Esophagus muscularis mucosa (tissue), 4 donors: ENCODE results near the gene CELF2. TPM values are rescaled to one million over a fixed set of nuclear protein-coding genes. Genes with fewer than 3 reads are reported as not detected.

Experiments used
- DNase-seq: peaks from one replicate; pipeline ENCODE4 v3.0.0-alpha.2; 2017; ENCODE audit errors: extremely low spot score
- H3K27ac ChIP-seq, 4 donors: fragments of 200-600 bp; sonication (generic); replicated peaks in 1 of 4; 1 replicate in 3 of 4; 2 replicates in 1 of 4; pipeline ENCODE4 v1.5.1; 2016 to 2019; ENCODE audit warnings: mild to moderate bottlenecking in 1 of 4
- H3K27me3 ChIP-seq, 4 donors: fragments of 200-600 bp; sonication (generic); one replicate each; pipeline versions ENCODE4 v1.5.1 to v1.6.0; 2016 to 2019
- H3K36me3 ChIP-seq, 4 donors: fragments of 200-600 bp; sonication (generic); one replicate each; pipeline ENCODE4 v1.5.1; 2016 to 2019
- H3K4me1 ChIP-seq, 4 donors: fragments of 200-600 bp; sonication (generic); one replicate each; pipeline ENCODE4 v1.5.1; 2016 to 2019
- H3K4me3 ChIP-seq, 4 donors: fragments of 200-600 bp; sonication (generic); 1 replicate in 2 of 4; 2 replicates in 2 of 4; pipeline ENCODE4 v1.5.1; 2016 to 2019; ENCODE audit warnings: mild to moderate bottlenecking in 4 of 4, moderate library complexity in 1 of 4
- H3K9me3 ChIP-seq, 4 donors: fragments of 200-600 bp; sonication (generic); 1 replicate in 3 of 4; 2 replicates in 1 of 4; pipeline ENCODE4 v1.5.1; 2016 to 2019
- EP300 ChIP-seq: sonication (generic); formaldehyde crosslinking; IDR thresholded peaks from one replicate; pipeline ENCODE4 v1.6.1; 2017; ENCODE audit warnings: antibody characterized with exemption
- POLR2A ChIP-seq: fragments of 450-650 bp; IDR thresholded peaks from one replicate; pipeline ENCODE4 v1.6.1; 2017; ENCODE audit warnings: antibody characterized with exemption, moderate library complexity, mild to moderate bottlenecking, low read depth
- POLR2AphosphoS5 ChIP-seq, 2 donors: sonication (generic); formaldehyde crosslinking; IDR thresholded peaks; one replicate each; pipeline ENCODE4 v1.6.1; 2017; ENCODE audit warnings: antibody characterized with exemption in 2 of 2
- WGBS: methylation state at CpG from one replicate; pipeline ENCODE4 v1.1.5; 2018; 5-methylcytosine and 5-hydroxymethylcytosine counted together
- intact Hi-C: fragments of 100-400 bp; cut with DNase I; formaldehyde crosslinking; loops from one replicate; pipeline ENCODE4 v1.15.1; 2023
- total RNA-seq, 4 donors: library from RNA; depleted of rRNA; stranded (reverse); fragments of >200 nt; gene quantifications; one replicate each; pipeline versions ENCODE4 v1.1.0 to v1.2.1, GENCODE V29; 2016
- TF ChIP-seq, protein P1 (sequence below), 3 experiments: fragments of 200-600 bp in 2 of 3; fragments of 450-650 bp in 1 of 3; sonication (generic) in 2 of 3; IDR thresholded peaks; one replicate each; pipeline ENCODE4 v1.5.1; 2017 to 2019; ENCODE audit warnings: antibody characterized with exemption in 3 of 3, mild to moderate bottlenecking in 2 of 3, moderate library complexity in 1 of 3

Gene CELF2
- total RNA-seq, 4 donors from 2014 or later: 81.8 to 128 (median 104) TPM

DNA sequence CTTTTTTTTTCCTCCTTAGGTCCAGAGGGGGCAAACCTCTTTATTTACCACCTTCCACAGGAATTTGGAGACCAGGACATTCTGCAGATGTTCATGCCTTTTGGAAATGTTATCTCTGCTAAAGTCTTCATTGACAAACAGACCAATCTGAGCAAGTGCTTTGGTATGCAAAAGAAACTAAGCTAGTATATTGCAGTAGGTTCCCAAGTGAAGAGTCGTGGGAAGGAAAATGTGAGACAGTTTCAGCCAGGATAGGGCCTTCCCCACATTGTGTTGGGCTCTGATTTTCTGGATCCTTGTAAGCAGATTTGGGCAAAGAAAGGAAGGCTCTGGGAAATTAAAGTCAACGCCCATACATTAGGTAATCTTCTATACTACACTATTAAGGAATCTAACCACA, 308.1 kb downstream of the CELF2 start:
- TF ChIP-seq POLR2AphosphoS5 (IDR thresholded peaks at IDR 0.05): no peak
- no peak for TF ChIP-seq POLR2A
- TF ChIP-seq EP300: no peak
- TF ChIP-seq, protein P1, sequence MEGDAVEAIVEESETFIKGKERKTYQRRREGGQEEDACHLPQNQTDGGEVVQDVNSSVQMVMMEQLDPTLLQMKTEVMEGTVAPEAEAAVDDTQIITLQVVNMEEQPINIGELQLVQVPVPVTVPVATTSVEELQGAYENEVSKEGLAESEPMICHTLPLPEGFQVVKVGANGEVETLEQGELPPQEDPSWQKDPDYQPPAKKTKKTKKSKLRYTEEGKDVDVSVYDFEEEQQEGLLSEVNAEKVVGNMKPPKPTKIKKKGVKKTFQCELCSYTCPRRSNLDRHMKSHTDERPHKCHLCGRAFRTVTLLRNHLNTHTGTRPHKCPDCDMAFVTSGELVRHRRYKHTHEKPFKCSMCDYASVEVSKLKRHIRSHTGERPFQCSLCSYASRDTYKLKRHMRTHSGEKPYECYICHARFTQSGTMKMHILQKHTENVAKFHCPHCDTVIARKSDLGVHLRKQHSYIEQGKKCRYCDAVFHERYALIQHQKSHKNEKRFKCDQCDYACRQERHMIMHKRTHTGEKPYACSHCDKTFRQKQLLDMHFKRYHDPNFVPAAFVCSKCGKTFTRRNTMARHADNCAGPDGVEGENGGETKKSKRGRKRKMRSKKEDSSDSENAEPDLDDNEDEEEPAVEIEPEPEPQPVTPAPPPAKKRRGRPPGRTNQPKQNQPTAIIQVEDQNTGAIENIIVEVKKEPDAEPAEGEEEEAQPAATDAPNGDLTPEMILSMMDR (IDR thresholded peaks at IDR 0.05): no peak
- no peak for DNase-seq
- Histone ChIP-seq H3K4me3 (no peak overlapping the region), H3K4me1 (peaks cover 26 to 39% (median 34%) of the 10 kb centered on the region in 4 donors), H3K27ac (no peak overlapping the region), H3K9me3 (no peaks in the 10 kb centered on the region), H3K36me3 (peaks cover 32 to 84% (median 47%) of the 10 kb centered on the region in 4 donors), H3K27me3 (no peaks in the 10 kb centered on the region)
- intact Hi-C loops: no loop called here
- 77% methylated on average over 2 of the region's 2 CpGs for WGBS

DNA sequence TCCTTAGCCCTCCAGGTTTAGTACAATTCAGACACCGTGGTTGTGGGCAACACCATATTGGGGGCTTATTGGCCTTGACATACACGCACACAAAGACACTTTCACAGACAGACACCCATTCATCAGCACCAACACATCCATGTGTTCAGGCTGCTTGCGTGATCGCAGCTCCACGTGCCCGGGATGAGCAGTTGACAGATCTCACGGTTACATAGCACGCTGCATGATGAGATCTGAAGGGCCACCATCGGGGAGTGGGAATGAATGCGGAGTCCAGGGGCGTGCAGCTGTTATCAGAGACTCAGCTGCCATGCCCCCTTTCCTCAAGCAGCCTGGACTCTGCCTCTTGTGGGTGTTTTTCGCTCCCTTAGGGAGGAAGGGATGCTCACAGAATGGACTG, 308.6 kb downstream of the CELF2 start:
- H3K27me3 ChIP-seq: no peaks in the 10 kb centered on the region

DNA sequence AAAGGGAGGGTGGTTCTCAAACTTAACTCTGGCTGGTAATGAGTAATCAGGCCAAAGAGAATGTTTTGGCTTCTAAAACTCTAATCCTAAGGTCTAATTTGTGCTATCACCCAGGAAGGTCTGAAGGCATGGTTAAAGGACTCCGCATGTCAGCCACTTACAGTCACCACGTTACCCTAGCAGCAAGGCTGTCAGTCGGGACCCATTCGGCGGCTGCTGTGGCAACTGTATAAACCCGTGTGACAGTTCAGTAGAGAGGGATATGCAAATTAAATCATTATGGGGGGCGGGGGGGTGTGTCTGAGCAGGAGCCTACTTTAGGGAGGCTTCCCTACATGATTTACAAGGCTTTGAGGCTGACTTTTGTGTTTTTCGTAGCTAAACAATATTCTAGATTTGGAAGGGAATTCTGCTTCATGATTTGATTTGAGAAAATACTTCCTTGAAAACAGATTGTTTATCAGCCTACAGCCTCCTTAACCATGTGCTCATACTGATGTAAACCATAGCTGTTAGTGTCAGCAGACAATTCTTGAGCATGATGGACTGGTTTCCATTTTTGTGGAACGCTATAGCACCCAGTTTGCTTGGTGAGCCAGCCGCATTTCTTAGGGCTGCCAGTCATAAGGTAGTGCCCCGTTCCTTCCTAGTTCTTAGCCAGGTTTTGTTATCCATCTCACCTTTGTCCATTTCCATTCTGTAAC, 309.4 kb downstream of the CELF2 start:
- peaks cover 35 to 51% (median 45%) of the 10 kb centered on the region in 4 donors for H3K4me1 ChIP-seq
- 83% methylated on average over 11 of the region's 11 CpGs for WGBS
- H3K9me3 ChIP-seq: no peaks in the 10 kb centered on the region
- H3K36me3 ChIP-seq: peaks cover 25 to 72% (median 36%) of the 10 kb centered on the region in 4 donors
- H3K27ac ChIP-seq: no peak overlapping the region
- H3K27me3 ChIP-seq: no peaks in the 10 kb centered on the region
- DNase-seq: no peak
- no peak overlapping the region for H3K4me3 ChIP-seq
- no peak for TF ChIP-seq POLR2A
- TF ChIP-seq, protein P1 (IDR thresholded peaks at IDR 0.05): no peak
- TF ChIP-seq POLR2AphosphoS5 (IDR thresholded peaks at IDR 0.05): no peak
- no peak for TF ChIP-seq EP300
- intact Hi-C loops: no loop called here

More for the DNA sequence above, 308.6 kb downstream of the CELF2 start:
- H3K4me3 ChIP-seq: no peak overlapping the region
- H3K36me3 ChIP-seq: peaks cover 28 to 80% (median 43%) of the 10 kb centered on the region in 4 donors
- no peak overlapping the region for H3K27ac ChIP-seq
- intact Hi-C loops: no loop called here
- 93% methylated on average over 8 of the region's 12 CpGs for WGBS
- H3K4me1 ChIP-seq: peaks cover 30 to 43% (median 38%) of the 10 kb centered on the region in 4 donors
- DNase-seq: no peak
- H3K9me3 ChIP-seq: no peaks in the 10 kb centered on the region
- TF ChIP-seq EP300 (no peak), POLR2AphosphoS5 (IDR thresholded peaks at IDR 0.05) (no peak)

DNA sequence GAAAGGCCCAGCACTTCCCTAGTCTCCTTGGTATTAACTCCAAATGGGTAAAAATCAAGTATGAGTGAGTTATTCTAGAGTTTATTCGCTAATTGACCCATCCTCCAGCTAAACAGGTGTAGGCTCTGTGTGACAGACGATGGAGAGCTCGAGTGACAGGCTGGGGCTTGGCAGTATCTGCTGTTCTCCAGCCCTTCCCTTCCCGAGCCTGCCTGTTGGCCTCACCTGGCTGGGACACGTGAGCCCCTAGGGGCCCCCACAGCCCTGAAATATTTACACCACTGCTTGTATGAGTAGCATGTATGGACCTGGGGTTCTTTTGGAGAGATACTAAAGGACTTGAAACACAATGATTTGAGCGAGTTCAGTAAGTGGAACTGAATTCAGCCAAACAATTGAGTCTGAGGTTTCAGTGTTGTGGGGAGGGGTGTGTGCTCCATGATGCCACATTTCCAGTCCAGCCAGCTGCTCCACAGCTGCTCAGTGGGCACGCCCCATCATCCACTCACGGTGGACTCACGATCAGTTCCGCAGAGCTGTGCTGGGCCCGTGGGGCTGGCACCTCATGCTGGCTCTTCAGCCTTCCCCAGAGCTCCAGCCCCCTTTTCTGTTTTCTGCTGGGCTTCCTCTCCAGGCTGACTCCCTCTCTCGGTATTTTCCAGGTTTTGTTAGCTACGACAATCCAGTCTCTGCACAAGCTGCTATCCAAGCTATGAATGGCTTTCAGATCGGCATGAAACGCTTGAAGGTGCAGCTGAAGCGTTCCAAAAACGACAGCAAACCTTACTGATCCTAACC, 310.8 kb downstream of the CELF2 start:
- no peak for DNase-seq
- Histone ChIP-seq H3K36me3 (peaks cover 23 to 68% (median 38%) of the 10 kb centered on the region in 4 donors), H3K4me1 (peaks cover 35 to 53% (median 47%) of the 10 kb centered on the region in 4 donors), H3K9me3 (no peaks in the 10 kb centered on the region), H3K4me3 (no peak overlapping the region), H3K27ac (peak overlapping the region; percentile 3 to 52 (median 38)), H3K27me3 (no peaks in the 10 kb centered on the region)
- WGBS: 75% methylated on average over 17 of the region's 17 CpGs
- no peak for TF ChIP-seq POLR2AphosphoS5 (IDR thresholded peaks at IDR 0.05)
- no peak for TF ChIP-seq POLR2A
- no peak for TF ChIP-seq EP300
- intact Hi-C loops: no loop called here

DNA sequence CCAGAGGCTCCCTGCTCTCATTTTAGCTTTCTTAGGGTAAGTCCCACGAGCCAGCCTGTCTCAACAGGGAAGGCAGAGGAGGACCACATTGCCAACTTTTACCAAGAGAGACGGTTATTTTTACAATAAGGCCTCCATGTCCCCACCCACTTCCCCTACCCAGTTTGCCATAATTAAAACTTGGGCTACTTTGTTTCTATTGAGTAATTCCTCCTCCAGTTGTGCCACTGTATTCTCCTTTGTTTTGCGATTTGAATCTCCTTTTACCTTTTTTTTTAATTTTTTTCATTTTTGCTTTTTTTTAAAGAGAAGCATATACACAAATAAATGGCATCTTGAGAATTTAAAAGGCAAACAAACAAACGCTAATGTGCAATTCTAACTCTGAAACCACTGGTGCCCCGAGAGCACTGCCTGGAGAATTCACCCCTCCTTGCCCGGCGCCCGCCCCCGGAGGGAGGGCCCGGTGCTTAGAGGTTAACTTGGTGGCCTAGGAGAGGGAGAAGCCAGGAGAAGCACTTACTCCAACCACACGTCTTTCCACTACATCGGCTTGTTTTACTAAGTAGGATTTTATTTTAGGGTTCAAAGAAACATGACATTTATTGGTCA, 311.5 kb downstream of the CELF2 start:
- DNase-seq: no peak
- Histone ChIP-seq H3K4me3 (no peak overlapping the region), H3K27ac (peak overlapping the region; percentile 30 to 52 (median 38)), H3K27me3 (no peaks in the 10 kb centered on the region), H3K9me3 (no peaks in the 10 kb centered on the region), H3K4me1 (peaks cover 35 to 53% (median 47%) of the 10 kb centered on the region in 4 donors), H3K36me3 (peaks cover 19 to 61% (median 33%) of the 10 kb centered on the region in 4 donors)
- TF ChIP-seq, protein P1 (IDR thresholded peaks at IDR 0.05): no peak
- TF ChIP-seq POLR2AphosphoS5 (IDR thresholded peaks at IDR 0.05) (no peak), EP300 (no peak), POLR2A (no peak)
- intact Hi-C loops: no loop called here
- WGBS: 57% methylated on average over 12 of the region's 12 CpGs
